CD14-positive monocyte (primary cell): ENCODE results near the gene GAST. TPM values are rescaled to one million over a fixed set of nuclear protein-coding genes. Genes with fewer than 3 reads are reported as not detected.

Experiments
- DNase-seq, 3 donors: peaks; one replicate each; pipeline ENCODE4 v3.0.0-alpha.2; 2011 to 2022
- H2AFZ ChIP-seq: 2 replicates; pipeline ENCODE4 v1.6.0; 2012; ENCODE audit warnings: mild to moderate bottlenecking, low read depth, low read length, inconsistent platforms; ENCODE audit not compliant: insufficient read depth, poor library complexity, severe bottlenecking
- H3K27ac ChIP-seq, 2 donors: 1 replicate in 1 of 2; 2 replicates in 1 of 2; pipeline ENCODE4 v1.5.1; 2012 to 2013; ENCODE audit warnings: low read length in 2 of 2, control low read depth in 1 of 2, inconsistent platforms in 1 of 2, low read depth in 1 of 2, mild to moderate bottlenecking in 1 of 2
- H3K27me3 ChIP-seq, 2 donors: one replicate each; pipeline versions ENCODE4 v1.6.0 to v1.6.1; 2011 to 2013; ENCODE audit warnings: low read length in 2 of 2; ENCODE audit not compliant: control insufficient read depth in 2 of 2, insufficient read depth in 2 of 2
- H3K36me3 ChIP-seq, 2 donors: replicated peaks in 1 of 2; 1 replicate in 1 of 2; 2 replicates in 1 of 2; pipeline versions ENCODE4 v1.5.1 to v1.6.1; 2012 to 2013; ENCODE audit warnings: low read length in 2 of 2, control low read depth in 1 of 2, inconsistent platforms in 1 of 2, mild to moderate bottlenecking in 1 of 2; ENCODE audit not compliant: insufficient read depth in 2 of 2, control insufficient read depth in 1 of 2
- H3K4me1 ChIP-seq, 2 donors: 1 replicate in 1 of 2; 2 replicates in 1 of 2; pipeline versions ENCODE4 v1.5.1 to v1.6.1; 2012 to 2013; ENCODE audit warnings: low read length in 2 of 2, control low read depth in 1 of 2, inconsistent platforms in 1 of 2, mild to moderate bottlenecking in 1 of 2, moderate library complexity in 1 of 2; ENCODE audit not compliant: insufficient read depth in 2 of 2, control insufficient read depth in 1 of 2
- H3K4me2 ChIP-seq: replicated peaks from 2 replicates; pipeline ENCODE3; 2012; ENCODE audit warnings: low read length, moderate library complexity, mild to moderate bottlenecking; ENCODE audit not compliant: poor library complexity, severe bottlenecking; ENCODE audit errors: extremely low read depth
- H3K4me3 ChIP-seq, 3 experiments: fragments of 200-600 bp in 1 of 3; sonication (generic) in 1 of 3; replicated peaks in 1 of 3; 1 replicate in 2 of 3; 2 replicates in 1 of 3; pipeline ENCODE4 v1.5.1; 2011 to 2013; ENCODE audit warnings: low read length in 3 of 3, mild to moderate bottlenecking in 3 of 3, control low read depth in 2 of 3, low read depth in 2 of 3, inconsistent platforms in 1 of 3, moderate library complexity in 1 of 3
- H3K79me2 ChIP-seq: 2 replicates; pipeline ENCODE4 v1.6.0; 2012; ENCODE audit warnings: mild to moderate bottlenecking, control low read depth, inconsistent platforms, low read length, moderate library complexity; ENCODE audit not compliant: insufficient read depth
- H3K9ac ChIP-seq: 2 replicates; pipeline ENCODE4 v1.6.0; 2017; ENCODE audit warnings: low read length, mild to moderate bottlenecking; ENCODE audit not compliant: insufficient read depth, poor library complexity, severe bottlenecking
- H3K9me3 ChIP-seq, 2 donors: replicated peaks in 1 of 2; 1 replicate in 1 of 2; 2 replicates in 1 of 2; pipeline versions ENCODE4 v1.5.1 to v1.6.1; 2012 to 2013; ENCODE audit warnings: low read length in 2 of 2, control low read depth in 1 of 2; ENCODE audit not compliant: control insufficient read depth in 1 of 2, insufficient read depth in 1 of 2
- H4K20me1 ChIP-seq: 2 replicates; pipeline ENCODE4 v1.6.0; 2012; ENCODE audit warnings: mild to moderate bottlenecking, low read length, control low read depth, moderate library complexity; ENCODE audit not compliant: insufficient read depth
- H3K27ac Mint-ChIP-seq, 7 donors: one replicate each; pipeline ENCODE4 v1.8.0; 2020; ENCODE audit warnings: mild to moderate bottlenecking in 7 of 7, mixed read lengths in 7 of 7, moderate library complexity in 6 of 7, inconsistent platforms in 2 of 7
- H3K27me3 Mint-ChIP-seq, 3 donors: one replicate each; pipeline ENCODE4 v1.8.0; 2021 to 2022; ENCODE audit warnings: low read depth in 3 of 3, mild to moderate bottlenecking in 3 of 3, mixed read lengths in 3 of 3, moderate library complexity in 3 of 3, inconsistent platforms in 1 of 3
- H3K36me3 Mint-ChIP-seq, 2 donors: one replicate each; pipeline ENCODE4 v1.8.0; 2020; ENCODE audit warnings: mixed read lengths in 2 of 2, inconsistent platforms in 1 of 2, mild to moderate bottlenecking in 1 of 2
- H3K4me1 Mint-ChIP-seq: one replicate; pipeline ENCODE4 v1.8.0; 2020; ENCODE audit warnings: mild to moderate bottlenecking, mixed read lengths
- H3K4me3 Mint-ChIP-seq, 2 donors: one replicate each; pipeline ENCODE4 v1.8.0; 2020; ENCODE audit warnings: mild to moderate bottlenecking in 2 of 2, mixed read lengths in 2 of 2, moderate library complexity in 1 of 2
- H3K9me3 Mint-ChIP-seq, 7 donors: one replicate each; pipeline ENCODE4 v1.8.0; 2020 to 2022; ENCODE audit warnings: mixed read lengths in 7 of 7, mild to moderate bottlenecking in 6 of 7, moderate library complexity in 6 of 7, inconsistent platforms in 2 of 7
- CTCF ChIP-seq: fragments of 200-600 bp; IDR thresholded peaks from one replicate; pipeline ENCODE4 v1.8.0; 2022; ENCODE audit warnings: antibody characterized with exemption, mild to moderate bottlenecking
- WGBS: methylation state at CpG from one replicate; pipeline ENCODE4 v1.1.5; 2013; ENCODE audit warnings: missing lambda C conversion rate; ENCODE audit not compliant: insufficient coverage; 5-methylcytosine and 5-hydroxymethylcytosine counted together
- intact Hi-C, 2 donors: fragments of 100-400 bp; cut with micrococcal nuclease; formaldehyde crosslinking; loops; one replicate each; pipeline versions ENCODE4 v1.15.0 to v1.15.1; 2023
- polyA plus RNA-seq, 3 donors: library from polyadenylated mRNA; depleted of rRNA in 1 of 3; unstranded in 2 of 3; stranded (reverse) in 1 of 3; fragments of 300-500 nt in 2 of 3; fragments of >200 nt in 1 of 3; fragmentation: Illumina TruSeq in 2 of 3; gene quantifications; 1 replicate in 2 of 3; 2 replicates in 1 of 3; pipeline ENCODE4 v1.2.3, GENCODE V29; 2012 to 2021

GAST gene
- polyA plus RNA-seq, 3 donors: not detected

DNA sequence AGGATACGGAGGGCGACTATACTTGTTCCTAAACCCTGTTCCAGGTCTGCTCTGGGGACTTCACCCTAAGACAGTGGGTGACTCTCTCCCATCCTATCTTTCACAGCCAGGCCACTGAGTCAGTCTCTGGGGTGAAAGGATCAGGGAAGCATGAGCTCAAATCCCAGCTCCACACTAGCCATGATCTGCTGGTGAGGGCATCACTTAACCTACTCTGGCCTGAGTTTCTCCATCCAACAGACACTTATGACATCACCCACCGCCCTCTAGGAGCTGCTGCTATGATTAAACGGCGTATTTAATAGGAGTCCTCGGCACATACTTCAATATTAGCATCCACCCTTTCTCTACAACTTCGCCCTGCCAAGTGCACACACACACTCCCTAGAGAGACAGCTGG is 10.1 kb downstream of the GAST start:
- Histone ChIP-seq H3K9me3 (no peaks in the 10 kb centered on the region), H3K27me3 (no peaks in the 10 kb centered on the region), H4K20me1 (no peaks in the 10 kb centered on the region), H3K4me2 (no peak overlapping the region), H3K36me3 (no peaks in the 10 kb centered on the region), H3K27ac (no peak overlapping the region), H3K4me1 (peaks cover 10 to 11% of the 10 kb centered on the region in 2 donors), H3K79me2 (no peaks in the 10 kb centered on the region), H3K9ac (no peak overlapping the region), H3K4me3 (no peak overlapping the region), H2AFZ (no peak overlapping the region)
- H3K36me3 Mint-ChIP-seq: no peaks in the 10 kb centered on the region
- intact Hi-C loops: no loop called here
- TF ChIP-seq CTCF: no peak
- no peak for DNase-seq
- no peak overlapping the region for H3K27ac Mint-ChIP-seq
- peaks cover 0 to 7% (median 5%) of the 10 kb centered on the region in 3 donors for H3K27me3 Mint-ChIP-seq
- WGBS: 83% methylated on average over 4 of the region's 7 CpGs
- no peak overlapping the region for H3K4me3 Mint-ChIP-seq
- peaks cover 9% of the 10 kb centered on the region for H3K4me1 Mint-ChIP-seq
- peaks cover 0 to 2% (median 0%) of the 10 kb centered on the region in 7 donors for H3K9me3 Mint-ChIP-seq

GRCh38 chr17:41723801-41724475 is 11.8 kb downstream of the GAST start:
- Histone ChIP-seq H3K4me1 (no peaks in the 10 kb centered on the region), H3K9me3 (no peaks in the 10 kb centered on the region), H3K36me3 (no peaks in the 10 kb centered on the region), H3K79me2 (no peaks in the 10 kb centered on the region), H3K4me3 (no peak overlapping the region), H3K27ac (no peak overlapping the region), H3K4me2 (no peak overlapping the region), H2AFZ (no peak overlapping the region), H4K20me1 (no peaks in the 10 kb centered on the region), H3K27me3 (no peaks in the 10 kb centered on the region), H3K9ac (no peak overlapping the region)
- no peaks in the 10 kb centered on the region for H3K4me1 Mint-ChIP-seq
- no peaks in the 10 kb centered on the region for H3K36me3 Mint-ChIP-seq
- intact Hi-C loops: no loop called here
- DNase-seq: no peak
- H3K27ac Mint-ChIP-seq: no peak overlapping the region
- peaks cover 0 to 2% (median 0%) of the 10 kb centered on the region in 7 donors for H3K9me3 Mint-ChIP-seq
- WGBS: 96% methylated on average over 3 of the region's 12 CpGs
- no peak overlapping the region for H3K4me3 Mint-ChIP-seq
- peaks cover 0 to 7% (median 5%) of the 10 kb centered on the region in 3 donors for H3K27me3 Mint-ChIP-seq
- TF ChIP-seq CTCF: no peak
